ENCODE data around the gene MSI2. TPM values are rescaled to one million over a fixed set of nuclear protein-coding genes. Genes with fewer than 3 reads are reported as not detected.

MSI2 gene
- total and polyA plus RNA-seq, 5 experiments from 2014 or later: 2.5 to 136 (median 4.9) TPM

DNA sequence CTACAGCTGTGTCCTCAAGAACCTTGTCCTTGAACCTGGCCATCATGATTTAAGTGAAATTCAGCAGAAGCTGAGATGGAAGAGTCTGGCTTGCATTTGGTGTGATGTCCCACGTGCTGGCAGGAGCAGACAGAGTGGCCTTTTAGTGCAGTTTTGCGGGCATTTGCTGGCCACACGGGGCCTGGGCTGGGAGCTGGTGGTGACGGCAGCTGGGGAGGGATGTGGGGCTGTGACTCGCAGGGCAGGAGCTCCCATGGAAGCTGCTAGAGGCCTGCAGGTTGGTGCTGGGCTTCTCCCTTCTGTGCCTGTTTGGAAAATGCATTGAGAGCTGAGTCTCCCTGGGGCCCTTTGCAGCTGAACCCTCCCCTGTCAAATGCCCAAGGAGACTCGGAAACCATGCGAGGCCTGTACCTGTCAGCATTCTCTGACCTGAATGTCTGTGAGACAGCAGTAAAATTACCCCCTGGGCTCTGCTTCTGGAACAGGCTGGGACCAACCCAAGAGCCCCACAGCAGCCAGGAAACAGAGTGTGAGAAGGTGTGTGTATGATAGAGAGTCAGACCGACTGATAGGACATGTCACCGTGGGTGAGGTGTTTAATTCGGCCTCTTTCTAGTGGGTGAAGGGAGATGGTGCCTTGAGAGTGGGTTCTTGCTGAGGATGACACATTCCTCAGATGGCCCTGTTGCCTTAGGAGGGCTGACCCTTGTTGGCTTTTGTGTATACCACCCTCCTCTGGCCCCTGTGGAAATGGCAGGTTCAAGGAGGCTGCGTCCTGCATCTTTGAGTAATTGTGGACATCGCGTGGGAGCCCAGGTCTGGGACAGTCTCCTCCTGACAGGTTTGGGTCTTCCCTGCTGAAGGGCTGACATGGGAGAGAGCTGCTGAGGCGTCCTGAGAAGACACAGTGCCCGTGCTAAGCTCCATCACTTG, 145.5 kb downstream of the MSI2 start:
- Mint-ChIP-seq H3K36me3 (peaks cover 0 to 50% (median 6%) of the 10 kb centered on the region in 3 donors), H3K27me3 (no peaks in the 10 kb centered on the region), H3K27ac (peak overlapping the region in 2 of 10 donors; percentile 74), H3K4me1 (peaks cover 22 to 58% (median 38%) of the 10 kb centered on the region in 4 donors), H3K4me3 (no peak overlapping the region), H3K9me3 (no peaks in the 10 kb centered on the region)
- no peak for DNase-seq
- POLR2A ChIA-PET: no interaction called here
- no peak for ATAC-seq

- ATAC-seq (no peak), DNase-seq (no peak)
- Mint-ChIP-seq H3K9me3 (no peaks in the 10 kb centered on the region), H3K4me3 (no peak overlapping the region), H3K4me1 (peaks cover 31 to 64% (median 44%) of the 10 kb centered on the region in 4 donors), H3K36me3 (peaks cover 0 to 50% (median 6%) of the 10 kb centered on the region in 3 donors), H3K27me3 (no peaks in the 10 kb centered on the region), H3K27ac (peak overlapping the region in 3 of 10 donors; percentile 8 to 49 (median 29))
- POLR2A ChIA-PET: no interaction called here
These were observed 146.4 kb downstream of the MSI2 start for GRCh38 chr17:57402681-57403180.

DNA sequence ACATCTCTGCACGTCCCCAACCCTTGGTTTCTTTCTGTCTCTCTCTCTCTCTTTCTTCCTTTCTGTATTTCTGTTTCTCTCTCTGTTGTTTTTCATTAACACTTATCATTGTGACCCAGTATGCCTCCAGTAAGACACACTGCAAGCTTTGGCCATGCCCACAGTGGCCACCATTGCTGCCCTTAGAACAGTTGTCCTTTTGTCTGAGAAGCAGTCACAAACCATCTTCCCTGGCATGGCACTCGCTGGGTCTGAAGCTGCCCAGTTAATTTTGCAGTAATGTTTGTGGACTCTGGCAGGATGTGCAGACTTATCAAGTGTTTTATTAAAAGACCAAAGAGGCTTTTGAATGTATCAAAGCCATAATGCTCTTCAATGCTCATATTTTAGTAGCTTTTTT, 146.9 kb downstream of the MSI2 start:
- Mint-ChIP-seq H3K36me3 (peaks cover 0 to 50% (median 6%) of the 10 kb centered on the region in 3 donors), H3K4me3 (no peak overlapping the region), H3K27ac (peak overlapping the region in 3 of 10 donors; percentile 5 to 49 (median 8)), H3K27me3 (no peaks in the 10 kb centered on the region), H3K4me1 (peaks cover 36 to 64% (median 47%) of the 10 kb centered on the region in 4 donors), H3K9me3 (no peaks in the 10 kb centered on the region)
- POLR2A ChIA-PET: no interaction called here
- DNase-seq (no peak), ATAC-seq (no peak)

DNA sequence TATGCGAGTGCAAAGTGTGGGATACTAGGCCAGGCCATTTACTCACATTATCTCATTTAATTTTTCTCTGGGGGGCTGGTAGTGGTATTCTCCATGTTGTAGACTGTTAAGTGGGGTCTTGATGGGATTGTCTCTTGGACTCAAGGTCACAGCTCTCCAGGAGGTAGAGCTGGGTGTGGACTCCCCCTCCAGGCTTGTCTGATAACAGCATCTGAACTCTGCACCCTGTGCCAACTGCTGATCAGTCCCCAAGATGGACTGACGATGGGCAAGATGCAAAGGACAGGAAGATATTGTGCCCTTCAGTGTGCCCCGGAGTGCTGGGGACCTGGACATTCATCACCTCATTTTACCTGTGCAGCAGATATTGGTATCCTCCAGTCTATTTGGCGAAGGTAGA, 147.8 kb downstream of the MSI2 start:
- H3K4me3 Mint-ChIP-seq: peak overlapping the region in 1 of 10 donors; percentile 39
- no peaks in the 10 kb centered on the region for H3K27me3 Mint-ChIP-seq
- H3K27ac Mint-ChIP-seq: peak overlapping the region in 6 of 10 donors; percentile 16 to 79 (median 58)
- H3K4me1 Mint-ChIP-seq: peaks cover 43 to 67% (median 51%) of the 10 kb centered on the region in 4 donors
- no peak for DNase-seq
- ATAC-seq: no peak
- H3K9me3 Mint-ChIP-seq: no peaks in the 10 kb centered on the region
- H3K36me3 Mint-ChIP-seq: peaks cover 0 to 50% (median 6%) of the 10 kb centered on the region in 3 donors
- POLR2A ChIA-PET: no interaction called here

- no peak overlapping the region for H3K4me3 Mint-ChIP-seq
- peak overlapping the region in 3 of 10 donors; percentile 9 to 63 (median 23) for H3K27ac Mint-ChIP-seq
- no peaks in the 10 kb centered on the region for H3K9me3 Mint-ChIP-seq
- H3K36me3 Mint-ChIP-seq: peaks cover 0 to 50% (median 6%) of the 10 kb centered on the region in 3 donors
- DNase-seq (no peak), ATAC-seq (no peak)
- no peaks in the 10 kb centered on the region for H3K27me3 Mint-ChIP-seq
- POLR2A ChIA-PET: no interaction called here
- peaks cover 47 to 72% (median 56%) of the 10 kb centered on the region in 4 donors for H3K4me1 Mint-ChIP-seq
These were observed 148.6 kb downstream of the MSI2 start for GRCh38 chr17:57404795-57405490.

GRCh38 chr17:57405491-57406072, 149.3 kb downstream of the MSI2 start:
- POLR2A ChIA-PET: no interaction called here
- Mint-ChIP-seq H3K4me1 (peaks cover 52 to 72% (median 57%) of the 10 kb centered on the region in 4 donors), H3K4me3 (no peak overlapping the region), H3K9me3 (no peaks in the 10 kb centered on the region), H3K27ac (peak overlapping the region in 4 of 10 donors; percentile 9 to 49 (median 36)), H3K36me3 (peaks cover 0 to 45% (median 6%) of the 10 kb centered on the region in 3 donors), H3K27me3 (no peaks in the 10 kb centered on the region)
- no peak for ATAC-seq
- no peak for DNase-seq

GRCh38 chr17:57406131-57406980, 150.0 kb downstream of the MSI2 start:
- no peak for DNase-seq
- no peaks in the 10 kb centered on the region for H3K27me3 Mint-ChIP-seq
- peaks cover 53 to 69% (median 58%) of the 10 kb centered on the region in 4 donors for H3K4me1 Mint-ChIP-seq
- H3K27ac Mint-ChIP-seq: peak overlapping the region in 8 of 10 donors; percentile 37 to 87 (median 71)
- POLR2A ChIA-PET: no interaction called here
- H3K9me3 Mint-ChIP-seq: no peaks in the 10 kb centered on the region
- H3K36me3 Mint-ChIP-seq: peaks cover 0 to 39% (median 6%) of the 10 kb centered on the region in 3 donors
- no peak for ATAC-seq
- H3K4me3 Mint-ChIP-seq: peak overlapping the region in 7 of 10 donors; percentile 2 to 60 (median 42)

- Mint-ChIP-seq H3K36me3 (peaks cover 0 to 33% (median 3%) of the 10 kb centered on the region in 3 donors), H3K27me3 (no peaks in the 10 kb centered on the region), H3K27ac (peak overlapping the region in 8 of 10 donors; percentile 2 to 87 (median 71)), H3K4me1 (peaks cover 51 to 66% (median 58%) of the 10 kb centered on the region in 4 donors), H3K4me3 (peak overlapping the region in 9 of 10 donors; percentile 28 to 68 (median 48)), H3K9me3 (no peaks in the 10 kb centered on the region)
- ATAC-seq: no peak
- DNase-seq: no peak
- POLR2A ChIA-PET: no interaction called here
These were observed 150.6 kb downstream of the MSI2 start for GRCh38 chr17:57406981-57407286.

- POLR2A ChIA-PET: no interaction called here
- H3K9me3 Mint-ChIP-seq: no peaks in the 10 kb centered on the region
- ATAC-seq: no peak
These were observed 151.2 kb downstream of the MSI2 start for GRCh38 chr17:57407287-57408070.

DNA sequence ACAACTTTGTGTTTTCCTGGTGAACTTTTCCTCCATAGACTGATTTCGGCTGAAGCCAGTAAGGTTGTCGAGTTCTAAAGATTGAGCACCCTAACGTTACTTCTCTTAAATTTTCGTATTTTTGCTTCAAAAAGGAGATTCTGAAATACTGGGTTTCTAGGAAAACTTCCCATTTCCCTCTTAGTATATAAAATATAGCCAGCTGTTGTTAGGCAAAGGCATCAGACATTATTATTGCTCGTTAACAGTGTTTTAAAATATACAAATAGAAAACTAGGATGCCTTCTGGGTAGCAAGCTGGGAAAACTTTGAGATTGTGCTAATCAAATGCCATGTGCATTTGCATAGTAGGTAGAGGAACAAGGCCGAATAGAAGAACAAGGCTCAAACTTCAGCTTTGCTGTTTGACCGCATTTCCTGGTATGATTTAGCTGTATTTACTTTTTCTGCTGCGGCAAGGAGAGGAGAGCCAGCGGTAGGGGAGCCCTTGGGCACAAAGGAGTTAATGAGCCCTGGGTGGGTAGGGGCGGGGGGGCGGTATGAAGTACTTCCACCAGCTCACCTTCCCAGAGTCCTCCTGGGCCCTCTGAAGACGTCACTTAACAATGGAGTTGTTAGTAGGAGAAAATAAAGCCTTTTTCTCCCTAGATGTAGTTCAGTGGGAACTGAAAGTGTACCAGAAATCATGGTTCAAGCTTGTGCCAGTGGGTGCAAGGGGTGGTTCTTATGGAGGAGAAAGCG, 151.9 kb downstream of the MSI2 start:
- POLR2A ChIA-PET: interaction anchor here (0.6 kb wide), 1 partner anchor 387 kb away, joined by 4 read pairs; no protein-coding TSS in a partner anchor
- Mint-ChIP-seq H3K27me3 (no peaks in the 10 kb centered on the region), H3K36me3 (peaks cover 0 to 27% (median 2%) of the 10 kb centered on the region in 3 donors), H3K27ac (peak overlapping the region; percentile 23 to 87 (median 73)), H3K4me1 (peaks cover 51 to 66% (median 57%) of the 10 kb centered on the region in 4 donors), H3K9me3 (no peaks in the 10 kb centered on the region), H3K4me3 (peak overlapping the region; percentile 7 to 87 (median 54))
- peak in 8 of 10 donors; percentile 4 to 39 (median 13) for DNase-seq
- ATAC-seq: peak; percentile 61 to 88

More at GRCh38 chr17:57407287-57408070, 151.2 kb downstream of the MSI2 start:
- DNase-seq: no peak
- H3K27ac Mint-ChIP-seq: peak overlapping the region; percentile 2 to 87 (median 74)
- H3K36me3 Mint-ChIP-seq: peaks cover 0 to 29% (median 3%) of the 10 kb centered on the region in 3 donors
- no peaks in the 10 kb centered on the region for H3K27me3 Mint-ChIP-seq
- peaks cover 51 to 66% (median 58%) of the 10 kb centered on the region in 4 donors for H3K4me1 Mint-ChIP-seq
- peak overlapping the region in 9 of 10 donors; percentile 30 to 87 (median 49) for H3K4me3 Mint-ChIP-seq
